GM23338 (cell line): ENCODE measurements around the gene UBXN2A. TPM values are rescaled to one million over a fixed set of nuclear protein-coding genes. Genes with fewer than 3 reads are reported as not detected.

ENCODE experiments used
- ATAC-seq: fragments of 200-7000 bp; cut with Tn5 transposase; 3 replicates; pipeline ENCODE4 v1.9.1; 2020
- DNase-seq: peaks from one replicate; pipeline ENCODE4 v3.0.0-alpha.2; 2015; ENCODE audit warnings: low spot score
- H2AFZ ChIP-seq: fragments of 200-600 bp; sonication (generic); 2 replicates; pipeline ENCODE4 v1.8.0; 2016; ENCODE audit warnings: antibody characterized with exemption, mild to moderate bottlenecking, moderate library complexity
- H3F3A ChIP-seq: fragments of 200-600 bp; sonication (generic); replicated peaks from 2 replicates; pipeline ENCODE4 v1.8.0; 2017; ENCODE audit warnings: antibody characterized with exemption, mixed run types, low read depth
- H3K27ac ChIP-seq: fragments of 200-600 bp; sonication (generic); 2 replicates; pipeline ENCODE4 v1.6.1; 2016; ENCODE audit warnings: low read depth
- H3K27me3 ChIP-seq: fragments of 200-600 bp; sonication (generic); 2 replicates; pipeline ENCODE4 v1.8.0; 2016; ENCODE audit warnings: mild to moderate bottlenecking, mixed run types, moderate library complexity; ENCODE audit not compliant: insufficient read depth
- H3K36me3 ChIP-seq: fragments of 200-600 bp; sonication (generic); 2 replicates; pipeline ENCODE4 v1.8.0; 2016; ENCODE audit warnings: mild to moderate bottlenecking; ENCODE audit not compliant: insufficient read depth
- H3K4me1 ChIP-seq: fragments of 200-600 bp; sonication (generic); 2 replicates; pipeline ENCODE4 v1.8.0; 2016; ENCODE audit warnings: mild to moderate bottlenecking, moderate library complexity; ENCODE audit not compliant: insufficient read depth
- H3K4me2 ChIP-seq: fragments of 200-600 bp; sonication (generic); 2 replicates; pipeline ENCODE4 v1.7.1; 2017; ENCODE audit warnings: mixed run types
- H3K4me3 ChIP-seq: fragments of 200-600 bp; sonication (generic); 2 replicates; pipeline ENCODE4 v1.6.1; 2016; ENCODE audit warnings: mixed run types
- H3K79me2 ChIP-seq: fragments of 200-600 bp; sonication (generic); replicated peaks from 2 replicates; pipeline ENCODE4 v1.8.0; 2017; ENCODE audit warnings: mild to moderate bottlenecking; ENCODE audit not compliant: insufficient read depth
- H3K9me2 ChIP-seq: fragments of 200-600 bp; sonication (generic); 2 replicates; pipeline ENCODE4 v1.8.0; 2017; ENCODE audit not compliant: insufficient read depth
- H4K20me1 ChIP-seq: fragments of 200-600 bp; sonication (generic); replicated peaks from 2 replicates; pipeline ENCODE4 v1.8.0; 2017; ENCODE audit warnings: mild to moderate bottlenecking; ENCODE audit not compliant: insufficient read depth
- H3K27ac Mint-ChIP-seq: 2 replicates; pipeline ENCODE4 v1.8.0; 2020; ENCODE audit warnings: inconsistent platforms, mild to moderate bottlenecking, moderate library complexity, mixed read lengths
- H3K27me3 Mint-ChIP-seq: 3 replicates; pipeline ENCODE4 v1.8.0; 2022; ENCODE audit warnings: low read depth, mild to moderate bottlenecking, moderate library complexity, mixed read lengths, inconsistent platforms; ENCODE audit not compliant: insufficient read depth, poor library complexity
- H3K36me3 Mint-ChIP-seq: 3 replicates; pipeline ENCODE4 v1.8.0; 2021; ENCODE audit warnings: low read depth, mild to moderate bottlenecking, inconsistent platforms, moderate library complexity, mixed read lengths
- H3K4me1 Mint-ChIP-seq: 3 replicates; pipeline ENCODE4 v1.8.0; 2020; ENCODE audit warnings: mild to moderate bottlenecking, inconsistent platforms, mixed read lengths
- H3K4me3 Mint-ChIP-seq: 3 replicates; pipeline ENCODE4 v1.8.0; 2021; ENCODE audit warnings: moderate library complexity, mild to moderate bottlenecking, inconsistent platforms, mixed read lengths
- H3K9me3 Mint-ChIP-seq: 3 replicates; pipeline ENCODE4 v1.8.0; 2020; ENCODE audit warnings: moderate library complexity, mild to moderate bottlenecking, inconsistent platforms, mixed read lengths
- CREB1 ChIP-seq: fragments of 250-450 bp; sonication (Bioruptor Pico); IDR thresholded peaks from 2 replicates; pipeline ENCODE4 v1.5.0; 2020; ENCODE audit warnings: low read depth, mild to moderate bottlenecking, moderate library complexity
- CTCF ChIP-seq, 2 experiments: fragments of 200-600 bp in 1 of 2; sonication (generic) in 1 of 2; conservative IDR thresholded peaks; 2 replicates each; pipeline versions ENCODE4 v1.5.1 to v1.6.1; 2016 to 2017; ENCODE audit warnings: antibody characterized with exemption in 2 of 2, low read depth in 2 of 2, mild to moderate bottlenecking in 2 of 2, moderate library complexity in 1 of 2
- ETS1 ChIP-seq: IDR thresholded peaks from 2 replicates; pipeline ENCODE4 v1.6.1; 2016; ENCODE audit warnings: antibody characterized with exemption
- EZH2 ChIP-seq: fragments of 200-600 bp; sonication (generic); IDR thresholded peaks from one replicate; pipeline ENCODE4 v1.8.0; 2017; ENCODE audit warnings: antibody characterized with exemption, mild to moderate bottlenecking, low read depth; ENCODE audit not compliant: unreplicated experiment
- EZH2phosphoT487 ChIP-seq: fragments of 200-600 bp; sonication (generic); IDR thresholded peaks from one replicate; pipeline ENCODE4 v1.8.1; 2018; ENCODE audit warnings: antibody characterized with exemption; ENCODE audit not compliant: unreplicated experiment
- JUNB ChIP-seq: IDR thresholded peaks from one replicate; pipeline ENCODE4 v1.6.1; 2016; ENCODE audit warnings: antibody characterized with exemption; ENCODE audit not compliant: unreplicated experiment
- NANOG ChIP-seq: IDR thresholded peaks from 2 replicates; pipeline ENCODE4 v1.6.1; 2016; ENCODE audit warnings: antibody characterized with exemption, borderline replicate concordance
- POLR2AphosphoS5 ChIP-seq: IDR thresholded peaks from 2 replicates; pipeline ENCODE4 v1.6.1; 2016; ENCODE audit warnings: antibody characterized with exemption, low read depth
- REST ChIP-seq: IDR thresholded peaks from one replicate; pipeline ENCODE4 v1.6.1; 2018; ENCODE audit warnings: antibody characterized with exemption; ENCODE audit not compliant: unreplicated experiment
- STAT1 ChIP-seq: IDR thresholded peaks from one replicate; pipeline ENCODE4 v1.6.1; 2016; ENCODE audit warnings: antibody characterized with exemption; ENCODE audit not compliant: unreplicated experiment
- ZNF114 ChIP-seq: fragments of 250-450 bp; sonication (Bioruptor Pico); IDR thresholded peaks from 2 replicates; pipeline ENCODE4 v1.5.0; 2020; ENCODE audit warnings: mild to moderate bottlenecking, moderate library complexity
- ZNF331 ChIP-seq: fragments of 250-450 bp; sonication (Bioruptor Pico); IDR thresholded peaks from 2 replicates; pipeline ENCODE4 v1.5.0; 2020; ENCODE audit warnings: low read depth, mild to moderate bottlenecking, moderate library complexity
- ZNF462 ChIP-seq: fragments of 250-450 bp; sonication (Bioruptor Pico); IDR thresholded peaks from 2 replicates; pipeline ENCODE4 v1.5.0; 2020; ENCODE audit warnings: mild to moderate bottlenecking, moderate library complexity
- polyA plus RNA-seq: library from polyadenylated mRNA; unstranded; fragments of >200 nt; fragmentation: Nextera tagmentation; extraction: Ambion mirVana; gene quantifications from 2 replicates; pipeline ENCODE4 v1.2.1, GENCODE V29; 2016
- total RNA-seq: library from RNA; depleted of rRNA; stranded (reverse); fragments of >200 nt; shearing (Covaris generic); gene quantifications from 2 replicates; pipeline ENCODE4 v1.2.3, GENCODE V29; 2014

UBXN2A gene
- total and polyA plus RNA-seq, 2 experiments from 2014 or later, result 11.5 to 12.1 TPM

- Mint-ChIP-seq H3K9me3 (no peaks in the 10 kb centered on the region; the same call in 2 of the 3 replicates), H3K27me3 (peaks cover 11% of the 10 kb centered on the region), H3K4me1 (peaks cover 27% of the 10 kb centered on the region), H3K4me3 (peak overlapping the region; percentile 86), H3K36me3 (peaks cover 10% of the 10 kb centered on the region; the same call in 2 of the 3 replicates), H3K27ac (peak overlapping the region; percentile 49)
- H3K27me3 ChIP-seq, result no peaks in the 10 kb centered on the region; the same call in 1 of the 2 replicates
- peaks cover 52% of the 10 kb centered on the region for H3K79me2 ChIP-seq
- H3K27ac ChIP-seq, result no peak overlapping the region
- H3K4me2 ChIP-seq, result peak overlapping the region; percentile 92
- no peak for DNase-seq
- H4K20me1 ChIP-seq, result peaks cover 3% of the 10 kb centered on the region; the same call in 1 of the 2 replicates
- peaks cover 16% of the 10 kb centered on the region for H3K4me1 ChIP-seq
- H2AFZ ChIP-seq, result peak overlapping the region; percentile 90; the same call in 1 of the 2 replicates
- peaks cover 11% of the 10 kb centered on the region; the same call in 1 of the 2 replicates for H3F3A ChIP-seq
- ATAC-seq, result no peak; the same call in 2 of the 3 replicates
- peak overlapping the region; percentile 72 for H3K4me3 ChIP-seq
- no peaks in the 10 kb centered on the region for H3K36me3 ChIP-seq
- TF ChIP-seq EZH2phosphoT487 (no peak), ZNF331 (CRISPR knock-in tag) (no peak), CREB1 (CRISPR knock-in tag) (no peak), ZNF462 (no peak), NANOG (no peak), REST (no peak), JUNB (no peak), ZNF114 (CRISPR knock-in tag) (no peak), POLR2AphosphoS5 (no peak), EZH2 (no peak), STAT1 (no peak), ETS1 (no peak), CTCF (conservative IDR thresholded peaks at IDR 0.05; ENCODE audit: low read depth in 2 of 2) (no peak)
- no peaks in the 10 kb centered on the region for H3K9me2 ChIP-seq
These were observed 706 bp downstream of the UBXN2A start for GRCh38 chr2:23940718-23941620.
